ENCODE results near the gene MAPKAP1. TPM values are rescaled to one million over a fixed set of nuclear protein-coding genes. Genes with fewer than 3 reads are reported as not detected.

The MAPKAP1 gene
- total and polyA plus RNA-seq, 2 experiments from 2014 or later: 68.4 to 98.5 TPM

- no peaks in the 10 kb centered on the region; the same call in 1 of the 2 replicates for H4K20me1 ChIP-seq (replicated peaks; ENCODE audit: insufficient read depth)
- H3K4me2 ChIP-seq: no peak overlapping the region
- H3F3A ChIP-seq (replicated peaks; ENCODE audit: low read depth): no peaks in the 10 kb centered on the region
- no peak overlapping the region for H3K27ac ChIP-seq (ENCODE audit: low read depth)
- H3K4me1 ChIP-seq (ENCODE audit: insufficient read depth): peaks cover 7% of the 10 kb centered on the region; the same call in 1 of the 2 replicates
- ATAC-seq (no peak), DNase-seq (ENCODE audit: low spot score) (no peak)
- H2AFZ ChIP-seq: no peak overlapping the region
- H3K9me2 ChIP-seq (ENCODE audit: insufficient read depth): no peaks in the 10 kb centered on the region
- peaks cover 10% of the 10 kb centered on the region; the same call in 2 of the 3 replicates for H3K4me1 Mint-ChIP-seq
- H3K36me3 ChIP-seq (ENCODE audit: insufficient read depth): no peaks in the 10 kb centered on the region
- no peak overlapping the region for H3K27ac Mint-ChIP-seq
- no peaks in the 10 kb centered on the region for H3K27me3 ChIP-seq (ENCODE audit: insufficient read depth)
- H3K9me3 Mint-ChIP-seq: no peaks in the 10 kb centered on the region; the same call in 2 of the 3 replicates
- H3K4me3 ChIP-seq: no peak overlapping the region
- peaks cover 4% of the 10 kb centered on the region for H3K27me3 Mint-ChIP-seq (ENCODE audit: insufficient read depth, low read depth, poor library complexity)
- no peak overlapping the region for H3K4me3 Mint-ChIP-seq
- TF ChIP-seq NANOG (IDR thresholded peaks at IDR 0.05; ENCODE audit: borderline replicate concordance): no peak
- TF ChIP-seq CTCF (conservative IDR thresholded peaks at IDR 0.05; ENCODE audit: low read depth in 2 of 2): no peak
- TF ChIP-seq ETS1 (IDR thresholded peaks at IDR 0.05): no peak
- no peak for TF ChIP-seq CREB1 (CRISPR knock-in tag; IDR thresholded peaks at IDR 0.05; ENCODE audit: low read depth)
- TF ChIP-seq ZNF331 (CRISPR knock-in tag; IDR thresholded peaks at IDR 0.05; ENCODE audit: low read depth): no peak
- TF ChIP-seq ZNF462 (CRISPR knock-in tag; IDR thresholded peaks at IDR 0.05): no peak
- no peak for TF ChIP-seq ZNF114 (CRISPR knock-in tag; IDR thresholded peaks at IDR 0.05)
- TF ChIP-seq EZH2 (IDR thresholded peaks at IDR 0.05; ENCODE audit: low read depth, unreplicated experiment): no peak
- TF ChIP-seq STAT1 (IDR thresholded peaks at IDR 0.05; ENCODE audit: unreplicated experiment): no peak
- TF ChIP-seq REST (IDR thresholded peaks at IDR 0.05; ENCODE audit: unreplicated experiment): no peak
- no peak for TF ChIP-seq POLR2AphosphoS5 (IDR thresholded peaks at IDR 0.05; ENCODE audit: low read depth)
- no peak for TF ChIP-seq JUNB (IDR thresholded peaks at IDR 0.05; ENCODE audit: unreplicated experiment)
- TF ChIP-seq EZH2phosphoT487 (IDR thresholded peaks at IDR 0.05; ENCODE audit: unreplicated experiment): no peak
- 0 out of 3 replicates have a peak, but pooled peaks cover 3% of the 10 kb centered on the region for H3K36me3 Mint-ChIP-seq (ENCODE audit: low read depth)
- H3K79me2 ChIP-seq (replicated peaks; ENCODE audit: insufficient read depth): peaks cover 72% of the 10 kb centered on the region
These were observed 115.1 kb downstream of the MAPKAP1 start for GRCh38 chr9:125591888-125592287.

Measured in GM23338 (cell line).